Measurements from ENCODE around the gene NFYA.

Gene NFYA

DNA sequence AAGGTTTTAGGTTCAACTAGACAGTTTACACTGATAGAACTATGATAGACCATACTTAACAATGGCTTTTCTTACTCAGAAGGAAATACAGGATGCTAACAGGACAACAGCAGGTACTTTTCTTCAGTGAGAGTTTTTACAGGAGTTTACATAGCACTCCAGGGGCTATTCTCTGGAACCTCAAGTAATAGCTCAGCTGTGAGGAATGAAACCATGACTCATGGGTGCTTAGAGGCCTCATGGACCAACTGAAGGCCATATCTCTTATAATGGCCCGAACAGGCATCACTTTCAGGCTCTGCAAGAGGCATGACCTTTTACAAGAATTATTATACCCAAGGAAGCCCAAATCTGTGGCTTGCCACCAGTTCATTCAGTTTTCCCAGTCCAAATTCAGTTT lies 49.6 kb downstream of the NFYA start:
- no peak for DNase-seq

DNA sequence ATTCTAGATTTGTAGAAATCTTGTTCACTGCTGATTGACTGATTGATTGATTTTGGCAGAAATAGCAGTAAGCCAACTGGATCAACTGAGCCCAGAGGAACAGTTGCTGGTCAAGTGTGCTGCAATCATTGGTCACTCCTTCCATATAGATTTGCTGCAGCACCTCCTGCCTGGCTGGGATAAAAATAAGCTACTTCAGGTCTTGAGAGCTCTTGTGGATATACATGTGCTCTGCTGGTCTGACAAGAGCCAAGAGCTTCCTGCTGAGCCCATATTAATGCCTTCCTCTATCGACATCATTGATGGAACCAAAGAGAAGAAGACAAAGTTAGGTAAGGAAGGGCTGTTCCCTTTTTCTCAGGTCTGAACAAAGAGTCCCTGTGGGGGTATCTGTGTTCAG lies 50.1 kb downstream of the NFYA start:
- DNase-seq = peak in 1 of 2 experiments; percentile 10

DNA sequence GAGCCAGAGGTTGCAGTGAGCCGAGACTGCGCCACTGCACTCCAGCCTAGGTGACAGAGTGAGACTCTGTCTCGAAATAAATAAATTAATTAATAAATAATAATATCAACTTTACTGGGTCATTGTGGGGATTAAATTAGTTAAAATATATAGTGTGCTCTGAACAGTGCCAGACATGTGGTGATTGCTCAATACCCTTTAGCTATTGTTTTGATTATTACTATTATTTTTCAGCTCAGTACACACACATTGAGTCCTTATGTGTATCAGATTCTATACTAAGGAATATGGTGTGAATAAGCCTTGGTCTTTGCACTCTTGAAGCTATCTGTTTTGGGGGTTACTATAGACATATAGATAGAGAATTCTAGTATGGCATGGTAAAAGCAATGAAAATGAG lies 52.5 kb downstream of the NFYA start:
- no peak for DNase-seq

DNA sequence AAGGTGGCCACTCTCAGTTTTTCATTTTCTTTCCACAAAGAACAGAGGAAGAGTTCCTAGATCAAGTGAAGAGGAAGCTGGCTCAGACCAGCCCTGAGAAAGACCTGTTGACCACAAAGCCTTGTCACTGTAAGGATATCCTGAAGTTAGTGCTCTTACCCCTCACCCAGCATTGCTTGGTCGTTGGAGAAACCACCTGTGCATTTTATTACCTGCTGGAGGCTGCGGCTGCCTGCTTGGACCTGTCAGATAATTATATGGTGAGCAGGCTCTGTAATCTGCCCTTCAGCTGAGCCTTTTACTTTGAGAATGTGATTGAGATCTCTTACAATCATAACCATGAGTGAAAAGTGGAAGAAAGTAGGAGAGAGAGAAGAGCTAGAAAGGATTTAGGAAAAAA lies 59.5 kb downstream of the NFYA start:
- no peak for DNase-seq

DNA sequence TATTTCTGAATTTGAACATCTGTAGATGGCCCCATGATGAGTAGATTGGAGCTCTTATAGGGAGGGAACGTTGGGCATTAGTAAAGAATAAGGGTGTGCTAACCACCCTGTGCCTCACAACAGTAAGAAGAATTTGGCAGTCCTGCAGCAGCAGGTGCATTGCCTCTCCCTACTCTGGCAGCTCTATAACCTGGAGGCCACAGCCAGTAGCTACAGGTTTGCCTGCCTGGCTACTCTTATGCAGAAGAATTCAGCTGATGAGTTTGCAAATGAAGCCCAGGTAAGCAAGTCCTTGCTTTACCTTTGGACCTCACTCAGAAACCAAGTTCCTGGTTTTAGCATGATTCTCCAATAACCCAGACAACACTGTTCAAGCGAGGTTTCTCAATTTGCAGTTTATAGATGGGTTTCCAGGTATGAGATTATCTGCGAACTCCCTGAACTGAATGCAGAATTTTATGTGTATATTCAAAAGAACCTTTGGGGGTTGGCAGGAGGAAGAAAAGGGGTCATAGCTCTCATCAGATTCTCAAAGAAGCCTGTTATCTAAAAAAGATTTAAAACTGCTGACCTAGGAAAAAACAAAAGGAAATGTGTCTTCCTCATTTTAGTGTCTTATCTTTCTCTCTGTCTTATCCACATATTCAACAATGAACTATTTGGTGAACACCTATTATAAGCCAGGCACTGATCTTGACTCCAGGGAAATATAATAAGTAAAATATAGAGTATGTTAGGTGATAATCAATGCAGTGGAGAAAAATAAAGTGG lies 62.5 kb downstream of the NFYA start:
- DNase-seq = no peak

DNA sequence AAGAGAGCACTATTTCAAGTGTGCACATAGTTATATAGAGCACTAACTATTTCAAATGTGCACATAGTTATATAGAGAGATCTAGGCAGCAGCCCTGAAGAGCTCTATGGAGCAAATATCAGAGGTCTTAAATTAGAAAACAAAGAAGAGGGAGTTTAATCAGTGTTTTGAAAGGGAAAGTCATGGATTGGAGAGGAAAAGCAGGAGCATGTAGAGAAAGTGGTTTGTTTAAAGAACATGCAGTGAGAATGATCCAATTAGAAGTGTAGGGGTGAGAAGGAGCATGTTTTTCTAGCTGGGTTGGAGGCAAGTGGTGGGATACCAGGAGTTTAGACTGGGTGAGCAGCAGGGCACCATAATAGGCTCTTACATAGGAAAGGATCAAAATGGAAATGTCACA lies 64.1 kb downstream of the NFYA start:
- no peak for DNase-seq

DNA sequence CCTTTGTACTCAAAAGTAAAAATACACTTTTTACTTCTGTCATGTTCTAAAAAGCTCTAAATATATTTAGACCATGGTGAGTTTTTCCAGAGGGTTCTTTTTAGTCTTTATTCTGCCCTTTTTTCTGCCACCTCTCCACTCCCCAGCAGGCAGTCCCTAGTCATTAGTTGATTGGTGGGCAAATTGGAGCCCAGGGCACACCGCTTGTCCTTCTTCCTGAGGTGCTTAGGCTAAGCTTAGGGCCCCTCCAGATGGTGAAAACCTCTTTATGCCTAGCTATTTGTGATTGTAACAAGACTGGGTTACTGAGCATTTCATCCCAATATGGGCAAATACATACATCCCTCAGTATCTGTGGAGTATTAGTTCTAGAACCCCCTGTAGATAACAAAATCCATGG lies 75.1 kb downstream of the NFYA start:
- DNase-seq = peak in 1 of 2 experiments; percentile 44

Measured in NCI-H524 (cell line).